Fibroblast of mammary gland (primary cell): Measurements from ENCODE around the gene BTBD2.
A peak's percentile ranks its signal among the peaks of the same experiment; 100 is the strongest.

ENCODE experiments used
- DNase-seq: peaks from one replicate; pipeline ENCODE4 v3.0.0-alpha.2; 2010; ENCODE audit warnings: low read depth
- H3K4me3 ChIP-seq: 2 replicates; pipeline ENCODE4 v1.5.1; 2011; ENCODE audit warnings: low read depth, mild to moderate bottlenecking, low read length, moderate library complexity; ENCODE audit not compliant: control insufficient read depth
- CTCF ChIP-seq: conservative IDR thresholded peaks from 2 replicates; pipeline ENCODE4 v1.5.1; 2011; ENCODE audit warnings: low read depth, low read length, inconsistent platforms; ENCODE audit not compliant: control insufficient read depth, insufficient read depth

BTBD2 gene

GRCh38 chr19:2021453-2022140 is 6.1 kb upstream of the BTBD2 start:
- no peak overlapping the region for H3K4me3 ChIP-seq
- no peak for DNase-seq
- TF ChIP-seq CTCF, result no peak

- no peak for DNase-seq
- TF ChIP-seq CTCF, result no peak
- H3K4me3 ChIP-seq, result no peak overlapping the region
Measured at GRCh38 chr19:2018752-2019151, 3.2 kb upstream of the BTBD2 start.

- DNase-seq, result peak; percentile 86
- peak overlapping the region; percentile 24 for H3K4me3 ChIP-seq
- TF ChIP-seq CTCF, result no peak
Measured at GRCh38 chr19:2016041-2016807, 710 bp upstream of the BTBD2 start.

GRCh38 chr19:2014731-2015607 is 545 bp downstream of the BTBD2 start:
- TF ChIP-seq CTCF, result no peak
- DNase-seq, result no peak
- peak overlapping the region; percentile 65 for H3K4me3 ChIP-seq

- TF ChIP-seq CTCF, result no peak
- H3K4me3 ChIP-seq, result peak overlapping the region; percentile 65
- no peak for DNase-seq
Measured at GRCh38 chr19:2014131-2014571, 1.4 kb downstream of the BTBD2 start.

- H3K4me3 ChIP-seq, result no peak overlapping the region
- DNase-seq, result no peak
- TF ChIP-seq CTCF, result no peak
Measured at GRCh38 chr19:2013683-2013961, 1.9 kb downstream of the BTBD2 start.
